Measurements from ENCODE around the gene BNIPL. TPM values are rescaled to one million over a fixed set of nuclear protein-coding genes. Genes with fewer than 3 reads are reported as not detected.

Gene BNIPL
- total and polyA plus RNA-seq, 9 donors: 0.13 to 10.6 (median 0.32) TPM

GRCh38 chr1:151067185-151067584, 30.8 kb downstream of the BNIPL start:
- Histone ChIP-seq H3K4me1 (ENCODE audit: insufficient read depth) (peaks cover 6% of the 10 kb centered on the region), H3K27me3 (no peaks in the 10 kb centered on the region), H3K36me3 (no peaks in the 10 kb centered on the region), H3K4me3 (no peak overlapping the region), H3K27ac (no peak overlapping the region), H3K9me3 (no peaks in the 10 kb centered on the region)
- TF ChIP-seq EP300 (IDR thresholded peaks at IDR 0.05): no peak
- no peak for TF ChIP-seq POLR2A (IDR thresholded peaks at IDR 0.05)
- TF ChIP-seq CTCF (IDR thresholded peaks at IDR 0.05): no peak
- intact Hi-C loops (cut with DNase I): no loop called here
- DNase-seq: no peak
- WGBS, 3 donors: 77 to 89% (median 83%) methylated on average over 4 of the region's 4 CpGs

GRCh38 chr1:151069103-151069486, 32.7 kb downstream of the BNIPL start:
- TF ChIP-seq EP300 (IDR thresholded peaks at IDR 0.05) (no peak), CTCF (IDR thresholded peaks at IDR 0.05) (no peak), POLR2A (IDR thresholded peaks at IDR 0.05) (no peak)
- Histone ChIP-seq H3K9me3 (no peaks in the 10 kb centered on the region), H3K4me3 (no peak overlapping the region), H3K36me3 (no peaks in the 10 kb centered on the region), H3K27ac (peak overlapping the region in 1 of 2 donors; percentile 99), H3K4me1 (ENCODE audit: insufficient read depth) (peaks cover 6% of the 10 kb centered on the region), H3K27me3 (no peaks in the 10 kb centered on the region)
- 84 to 88% (median 86%) methylated on average over 5 of the region's 5 CpGs for WGBS, 3 donors
- no peak for DNase-seq
- intact Hi-C loops (cut with DNase I): no loop called here

GRCh38 chr1:151070474-151071276, 34.3 kb downstream of the BNIPL start, which contains the start of gene GABPB2:
GABPB2 (plus strand) TSS chr1:151070761; CDS start chr1:151088190, 17,429 bp downstream.
- Histone ChIP-seq H3K27ac (peak within 1 kb of the TSS; percentile 97 to 99), H3K27me3 (no peaks in the 10 kb centered on the region), H3K36me3 (no peaks in the 10 kb centered on the region), H3K4me3 (peak within 1 kb of the TSS; percentile 83), H3K4me1 (ENCODE audit: insufficient read depth) (peaks cover 6% of the 10 kb centered on the region), H3K9me3 (no peaks in the 10 kb centered on the region)
- whole genome bisulfite sequencing, 3 donors: 0 to 1% (median 0%) methylated on average over 50 of the region's 50 CpGs
- TF ChIP-seq EP300 (IDR thresholded peaks at IDR 0.05) (no peak), POLR2A (IDR thresholded peaks at IDR 0.05) (peak; percentile 53), CTCF (IDR thresholded peaks at IDR 0.05) (peak; percentile 77 to 94 (median 86))
- intact Hi-C loops (cut with DNase I): loop anchor here in 2 of 4 donors (2.0 to 10.0 kb wide), 3 partner anchors 22 to 77 kb away; partner anchors contain the start of gene SEMA6C (in 2 of the 2)
- peak; percentile 94 to 96 (median 96) for DNase-seq

- Histone ChIP-seq H3K4me1 (ENCODE audit: insufficient read depth) (peaks cover 6% of the 10 kb centered on the region), H3K27ac (no peak overlapping the region), H3K4me3 (no peak overlapping the region), H3K9me3 (no peaks in the 10 kb centered on the region), H3K27me3 (no peaks in the 10 kb centered on the region), H3K36me3 (no peaks in the 10 kb centered on the region)
- no peak for DNase-seq
- TF ChIP-seq POLR2A (IDR thresholded peaks at IDR 0.05) (no peak), CTCF (IDR thresholded peaks at IDR 0.05) (no peak), EP300 (IDR thresholded peaks at IDR 0.05) (no peak)
- intact Hi-C loops (cut with DNase I): loop anchor here in 2 of 4 donors (5.0 to 10.0 kb wide), 2 partner anchors 73 to 75 kb away; partner anchors contain the start of gene SEMA6C (in 2 of the 2)
- 76 to 81% (median 77%) methylated on average over 13 of the region's 13 CpGs for WGBS, 3 donors
Measured at GRCh38 chr1:151072224-151072623, 35.8 kb downstream of the BNIPL start.

Data from ovary (tissue), 9 donors.